Naive thymus-derived CD4-positive, alpha-beta T cell (primary cell): ENCODE data around the gene LPO. TPM values are rescaled to one million over a fixed set of nuclear protein-coding genes. Genes with fewer than 3 reads are reported as not detected.

Experiments used
- ATAC-seq: fragments of 150-1000 bp; cut with Tn5 transposase; 2 replicates; pipeline ENCODE4 v1.10.0; 2021; ENCODE audit warnings: mild to moderate bottlenecking, moderate library complexity
- CTCF ChIA-PET: fragments of 350-600 bp; sonication (Branson Sonifier 250); formaldehyde crosslinking; loops from one replicate; lab custom pipeline; 2021; ENCODE audit warnings: antibody characterized with exemption; lab: Charles Lee
- POLR2A ChIA-PET: fragments of 350-600 bp; sonication (Branson Sonifier 250); formaldehyde crosslinking; loops from one replicate; lab custom pipeline; 2021; ENCODE audit warnings: antibody characterized with exemption, inconsistent platforms; lab: Charles Lee
- DNase-seq, 9 donors: peaks; one replicate each; pipeline versions ENCODE4 v3.0.0 to v3.0.0-alpha.2; 2020 to 2022; ENCODE audit warnings: mixed read lengths in 1 of 9
- H3K27ac ChIP-seq: one replicate; pipeline ENCODE4 v1.7.0; 2013; ENCODE audit warnings: mild to moderate bottlenecking, low read depth, low read length, moderate library complexity
- H3K27me3 ChIP-seq, 2 donors: one replicate each; pipeline ENCODE4 v1.7.0; 2013; ENCODE audit warnings: low read length in 2 of 2, mild to moderate bottlenecking in 2 of 2, moderate library complexity in 2 of 2; ENCODE audit not compliant: control insufficient read depth in 2 of 2, insufficient read depth in 2 of 2
- H3K36me3 ChIP-seq, 3 experiments: 1 replicate in 2 of 3; 2 replicates in 1 of 3; pipeline ENCODE4 v1.7.0; 2013; ENCODE audit warnings: low read length in 3 of 3, mild to moderate bottlenecking in 3 of 3, moderate library complexity in 1 of 3; ENCODE audit not compliant: insufficient read depth in 3 of 3, control insufficient read depth in 2 of 3
- H3K4me1 ChIP-seq, 2 donors: one replicate each; pipeline ENCODE4 v1.7.0; 2013; ENCODE audit warnings: low read length in 2 of 2, mild to moderate bottlenecking in 2 of 2, moderate library complexity in 1 of 2; ENCODE audit not compliant: control insufficient read depth in 2 of 2, insufficient read depth in 2 of 2
- H3K4me3 ChIP-seq: 2 replicates; pipeline ENCODE4 v1.7.0; 2013; ENCODE audit warnings: mild to moderate bottlenecking, low read length
- H3K9me3 ChIP-seq, 3 experiments: 1 replicate in 2 of 3; 2 replicates in 1 of 3; pipeline ENCODE4 v1.7.0; 2013; ENCODE audit warnings: low read length in 3 of 3; ENCODE audit not compliant: control insufficient read depth in 2 of 3
- H3K27ac Mint-ChIP-seq, 9 donors: one replicate each; pipeline ENCODE4 v1.8.0; 2020 to 2022; ENCODE audit warnings: mixed read lengths in 9 of 9, mild to moderate bottlenecking in 8 of 9, moderate library complexity in 5 of 9, inconsistent platforms in 2 of 9
- H3K27me3 Mint-ChIP-seq, 5 donors: one replicate each; pipeline ENCODE4 v1.8.0; 2021 to 2022; ENCODE audit warnings: mixed read lengths in 5 of 5, mild to moderate bottlenecking in 1 of 5
- H3K36me3 Mint-ChIP-seq, 5 donors: one replicate each; pipeline ENCODE4 v1.8.0; 2020 to 2022; ENCODE audit warnings: mixed read lengths in 5 of 5, mild to moderate bottlenecking in 3 of 5, inconsistent platforms in 1 of 5
- H3K4me1 Mint-ChIP-seq, 7 donors: one replicate each; pipeline ENCODE4 v1.8.0; 2020 to 2022; ENCODE audit warnings: mixed read lengths in 7 of 7, mild to moderate bottlenecking in 3 of 7, inconsistent platforms in 1 of 7
- H3K4me3 Mint-ChIP-seq, 10 donors: one replicate each; pipeline ENCODE4 v1.8.0; 2020 to 2022; ENCODE audit warnings: mild to moderate bottlenecking in 10 of 10, mixed read lengths in 10 of 10, moderate library complexity in 6 of 10, inconsistent platforms in 2 of 10
- H3K9me3 Mint-ChIP-seq, 11 donors: one replicate each; pipeline ENCODE4 v1.8.0; 2020 to 2022; ENCODE audit warnings: mixed read lengths in 11 of 11, mild to moderate bottlenecking in 4 of 11, inconsistent platforms in 1 of 11, moderate library complexity in 1 of 11
- intact Hi-C, 2 donors: fragments of 100-400 bp; cut with micrococcal nuclease; formaldehyde crosslinking; loops; one replicate each; pipeline ENCODE4 v1.15.1; 2023
- polyA plus RNA-seq, 2 donors: library from polyadenylated mRNA; unstranded; fragments of 300-500 nt; fragmentation: Illumina TruSeq; gene quantifications; one replicate each; pipeline ENCODE4 v1.2.3, GENCODE V29; 2021
- total RNA-seq, 6 experiments: library from RNA in 5 of 6; stranded (reverse) in 5 of 6; gene quantifications; 1 replicate in 5 of 6; 2 replicates in 1 of 6; pipeline ENCODE4 v1.2.3 and lab custom pipeline; 2021 to 2026

The LPO gene
- total and polyA plus RNA-seq, 7 experiments from 2014 or later, result 0.13 to 0.15 TPM; not detected in 5

DNA sequence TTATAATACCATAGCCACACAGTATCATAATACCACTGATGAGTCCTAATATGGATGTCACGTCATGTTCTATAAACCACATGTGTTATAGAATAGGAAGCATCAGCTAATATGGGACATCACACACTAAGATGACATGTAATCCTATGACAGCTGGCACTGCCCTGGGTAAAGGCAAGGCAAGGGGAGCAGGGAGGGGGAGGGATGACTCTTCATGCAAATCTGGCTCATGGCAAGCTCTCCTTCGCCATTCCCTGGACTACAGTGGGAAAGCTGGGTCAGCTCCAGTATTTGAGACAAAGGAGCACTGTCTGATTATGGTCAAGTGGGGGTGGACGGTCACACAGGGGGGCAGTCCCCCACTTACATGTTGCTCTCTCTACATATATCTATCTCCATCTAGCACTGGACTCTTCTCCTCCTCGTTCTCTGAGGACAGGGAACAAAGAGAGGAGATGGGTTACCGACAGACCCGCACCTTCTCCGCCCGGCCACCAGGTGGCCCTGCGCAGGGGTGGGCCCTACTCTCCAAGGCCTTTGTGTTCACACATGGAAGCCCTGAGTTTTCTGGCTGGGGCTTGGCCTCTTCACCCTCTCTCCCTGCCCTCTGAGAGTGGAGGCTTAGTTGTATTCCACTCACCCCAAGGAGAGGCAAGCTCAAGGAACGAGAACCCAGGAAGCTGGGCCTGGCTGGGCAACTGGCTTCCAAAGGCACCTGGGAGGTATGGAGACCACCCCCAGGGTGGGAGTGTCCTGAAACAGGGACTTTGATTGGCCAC is 65.8 kb downstream of the LPO start:
- Histone ChIP-seq H3K36me3 (peaks cover 0 to 2% (median 0%) of the 10 kb centered on the region in 3 experiments), H3K4me3 (no peak overlapping the region), H3K27ac (no peak overlapping the region), H3K4me1 (peaks cover 0 to 6% of the 10 kb centered on the region in 2 donors), H3K9me3 (no peaks in the 10 kb centered on the region), H3K27me3 (no peaks in the 10 kb centered on the region)
- DNase-seq, result peak in 8 of 9 donors; percentile 32 to 63 (median 53)
- Mint-ChIP-seq H3K36me3 (peaks cover 0 to 6% (median 0%) of the 10 kb centered on the region in 5 donors), H3K4me3 (peak overlapping the region in 1 of 10 donors; percentile 38), H3K4me1 (peaks cover 0 to 7% (median 4%) of the 10 kb centered on the region in 7 donors), H3K27me3 (peaks cover 0 to 5% (median 0%) of the 10 kb centered on the region in 5 donors), H3K27ac (peak overlapping the region in 1 of 9 donors; percentile 46), H3K9me3 (peaks cover 0 to 2% (median 0%) of the 10 kb centered on the region in 11 donors)
- ChIA-PET CTCF (interaction anchor here (0.6 to 3.0 kb wide), 9 partner anchors 13 to 261 kb away, joined by 3 to 16 read pairs (median 4); partner anchors contain the start of genes MTMR4, RNF43 and SUPT4H1), POLR2A (interaction anchor here (0.6 to 2.9 kb wide), 3 partner anchors 13 to 40 kb away, joined by 3 to 19 read pairs (median 5); no protein-coding TSS in a partner anchor)
- peak; percentile 89 for ATAC-seq
- intact Hi-C loops, result loop anchor here (1.0 to 5.0 kb wide), 5 partner anchors 41 to 701 kb away; partner anchors contain the start of genes RNF43 (in 1 of the 2) and SUPT4H1 (in 1 of the 2)

DNA sequence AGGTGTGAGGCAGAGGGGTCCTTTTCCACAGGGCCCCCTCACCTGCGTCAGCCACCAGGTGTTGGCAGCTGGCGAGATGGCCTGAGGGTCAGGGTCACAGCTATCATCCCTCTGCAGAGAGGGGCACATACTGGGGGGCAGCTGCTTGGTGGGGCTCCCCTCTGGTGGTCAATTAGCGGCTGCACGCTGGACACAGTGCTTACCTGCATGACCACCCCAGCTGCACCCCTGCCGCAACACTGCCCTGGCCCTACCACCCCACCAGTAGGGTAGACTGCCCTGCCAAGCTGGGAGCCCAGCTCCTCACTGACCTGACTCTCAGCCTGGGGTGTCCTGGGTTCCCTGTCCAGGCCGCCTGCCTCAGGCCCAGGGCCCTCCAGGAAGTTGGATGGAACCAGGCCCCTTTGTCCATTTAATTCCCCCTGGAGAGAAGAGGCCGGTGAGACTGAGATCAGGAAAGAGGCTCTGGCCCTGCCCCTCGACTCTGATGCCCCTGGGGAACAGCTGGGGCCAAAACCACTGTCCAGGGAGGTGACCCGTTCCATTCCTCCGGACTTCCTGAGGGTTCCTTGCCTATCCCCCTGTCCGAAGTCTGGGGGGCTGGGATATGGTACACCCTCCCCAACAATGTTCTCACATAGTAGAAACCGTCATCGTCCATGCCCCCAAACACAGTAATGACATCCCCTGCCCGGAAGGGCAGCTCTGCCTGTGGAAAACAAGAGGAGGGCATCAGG is 66.5 kb downstream of the LPO start:
- H3K27ac ChIP-seq, result no peak overlapping the region
- ChIA-PET POLR2A (interaction anchor here (1.6 to 2.9 kb wide), 2 partner anchors 12 to 39 kb away, joined by 5 to 19 read pairs; no protein-coding TSS in a partner anchor), CTCF (interaction anchor here (0.6 to 3.0 kb wide), 6 partner anchors 12 to 261 kb away, joined by 3 to 16 read pairs (median 6); partner anchors contain the start of gene RNF43)
- ATAC-seq (no peak), DNase-seq (no peak)
- Mint-ChIP-seq H3K9me3 (peaks cover 0 to under 1% (median 0%) of the 10 kb centered on the region in 11 donors), H3K4me1 (peaks cover 0 to 8% (median 4%) of the 10 kb centered on the region in 7 donors), H3K36me3 (peaks cover 0 to 7% (median 0%) of the 10 kb centered on the region in 5 donors), H3K27me3 (peaks cover 0 to 1% (median 0%) of the 10 kb centered on the region in 5 donors), H3K4me3 (no peak overlapping the region), H3K27ac (no peak overlapping the region)
- intact Hi-C loops, result loop anchor here (1.0 to 5.0 kb wide), 5 partner anchors 40 to 700 kb away; partner anchors contain the start of genes RNF43 (in 1 of the 2) and SUPT4H1 (in 1 of the 2)
- no peaks in the 10 kb centered on the region for H3K27me3 ChIP-seq
- H3K4me3 ChIP-seq, result no peak overlapping the region
- peaks cover 0 to 3% (median 0%) of the 10 kb centered on the region in 3 experiments for H3K36me3 ChIP-seq
- no peaks in the 10 kb centered on the region for H3K9me3 ChIP-seq
- H3K4me1 ChIP-seq, result peaks cover 0 to 6% of the 10 kb centered on the region in 2 donors

DNA sequence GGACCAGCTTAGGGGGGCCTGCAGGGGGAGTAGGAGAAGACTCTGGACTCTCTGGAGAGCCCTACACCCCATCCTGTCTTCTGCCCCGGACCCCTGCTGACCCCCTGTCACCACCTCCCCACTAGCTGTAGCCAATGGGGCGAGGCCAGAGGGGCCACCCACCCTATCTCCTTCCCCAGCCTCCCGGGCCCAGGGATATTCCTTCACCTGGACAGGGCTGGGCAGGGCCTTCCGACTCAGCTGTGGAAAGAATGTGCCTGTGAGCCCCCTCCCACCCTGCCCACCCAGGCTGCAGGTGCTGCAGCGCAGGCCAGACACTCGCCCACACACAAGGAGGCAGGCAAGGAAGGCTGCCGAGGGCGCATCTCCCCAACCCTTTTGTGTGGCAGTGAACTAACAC is 67.2 kb downstream of the LPO start:
- no peak overlapping the region for H3K4me3 Mint-ChIP-seq
- no peak for DNase-seq

DNA sequence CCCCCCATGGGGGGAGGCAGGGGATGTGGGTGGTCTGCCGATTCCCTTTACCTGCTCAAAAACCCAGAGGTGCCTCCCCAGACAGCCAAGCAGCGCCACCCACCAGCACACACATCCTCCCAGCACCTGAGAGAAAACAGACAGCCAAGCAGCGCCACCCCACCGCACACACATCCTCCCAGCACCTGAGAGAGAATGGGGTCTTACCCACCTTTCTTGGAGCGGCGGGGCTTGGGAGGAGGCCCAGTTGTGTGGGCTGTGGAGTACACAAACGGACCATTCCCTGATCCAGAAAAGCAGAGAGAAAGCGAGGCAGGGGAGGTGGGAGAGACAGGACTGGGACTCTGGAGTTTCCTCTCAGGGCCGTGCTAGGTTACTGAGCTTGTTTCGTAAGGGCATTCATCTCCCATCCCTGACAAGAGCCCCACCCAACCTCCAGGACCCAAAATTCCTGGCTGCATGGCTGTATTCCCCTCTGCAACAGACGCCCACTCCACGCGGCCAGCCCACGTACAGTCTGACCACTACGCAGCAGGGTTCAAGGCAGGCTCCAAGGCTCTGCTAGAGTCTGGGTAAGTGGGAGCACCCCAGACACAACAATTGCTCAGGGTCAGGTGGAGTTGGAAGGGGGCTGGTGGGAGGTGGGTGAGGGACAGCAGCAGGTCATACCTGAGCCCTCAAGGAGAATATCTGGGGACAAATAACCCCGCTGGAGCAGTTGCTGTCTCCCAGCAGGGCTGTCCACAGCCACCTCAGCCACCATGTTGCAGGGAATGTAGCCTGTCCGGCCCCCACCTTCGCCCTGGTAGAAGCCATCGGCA is 68.0 kb downstream of the LPO start:
- H3K27ac ChIP-seq, result no peak overlapping the region
- ATAC-seq (no peak), DNase-seq (no peak)
- peaks cover 0 to 7% (median 4%) of the 10 kb centered on the region in 7 donors for H3K4me1 Mint-ChIP-seq
- peaks cover 0 to 3% (median 0%) of the 10 kb centered on the region in 3 experiments for H3K36me3 ChIP-seq
- no peak overlapping the region for H3K4me3 Mint-ChIP-seq
- H3K27ac Mint-ChIP-seq, result peak overlapping the region in 2 of 9 donors; percentile 56 to 60
- no peaks in the 10 kb centered on the region for H3K9me3 Mint-ChIP-seq
- H3K4me1 ChIP-seq, result peaks cover 0 to 6% of the 10 kb centered on the region in 2 donors
- no peaks in the 10 kb centered on the region for H3K27me3 Mint-ChIP-seq
- no peaks in the 10 kb centered on the region for H3K27me3 ChIP-seq
- no peak overlapping the region for H3K4me3 ChIP-seq
- H3K9me3 ChIP-seq, result no peaks in the 10 kb centered on the region
- peaks cover 0 to 7% (median 0%) of the 10 kb centered on the region in 5 donors for H3K36me3 Mint-ChIP-seq
- CTCF ChIA-PET, result interaction anchor here (0.7 to 3.0 kb wide), 3 partner anchors 11 to 114 kb away, joined by 4 to 16 read pairs (median 5); partner anchors contain the start of gene SUPT4H1
- POLR2A ChIA-PET, result interaction anchor here (0.6 to 2.9 kb wide), 2 partner anchors 38 to 181 kb away, joined by 3 to 19 read pairs; no protein-coding TSS in a partner anchor
- intact Hi-C loops, result no loop called here

More for the DNA sequence above, 67.2 kb downstream of the LPO start:
- no peak overlapping the region for H3K27ac Mint-ChIP-seq
- CTCF ChIA-PET, result interaction anchor here (0.7 to 3.0 kb wide), 5 partner anchors 11 to 114 kb away, joined by 4 to 16 read pairs (median 8); partner anchors contain the start of genes RNF43 and SUPT4H1
- peaks cover 0 to 7% (median 4%) of the 10 kb centered on the region in 7 donors for H3K4me1 Mint-ChIP-seq
- intact Hi-C loops, result no loop called here
- H3K36me3 Mint-ChIP-seq, result peaks cover 0 to 7% (median 0%) of the 10 kb centered on the region in 5 donors
- ATAC-seq, result no peak
- H3K4me3 ChIP-seq, result no peak overlapping the region
- H3K9me3 Mint-ChIP-seq, result no peaks in the 10 kb centered on the region
- H3K9me3 ChIP-seq, result no peaks in the 10 kb centered on the region
- H3K27ac ChIP-seq, result no peak overlapping the region
- H3K4me1 ChIP-seq, result peaks cover 0 to 6% of the 10 kb centered on the region in 2 donors
- H3K27me3 Mint-ChIP-seq, result no peaks in the 10 kb centered on the region
- POLR2A ChIA-PET, result interaction anchor here (0.6 to 2.9 kb wide), 3 partner anchors 12 to 182 kb away, joined by 3 to 19 read pairs (median 5); no protein-coding TSS in a partner anchor
- peaks cover 0 to 3% (median 0%) of the 10 kb centered on the region in 3 experiments for H3K36me3 ChIP-seq
- no peaks in the 10 kb centered on the region for H3K27me3 ChIP-seq

DNA sequence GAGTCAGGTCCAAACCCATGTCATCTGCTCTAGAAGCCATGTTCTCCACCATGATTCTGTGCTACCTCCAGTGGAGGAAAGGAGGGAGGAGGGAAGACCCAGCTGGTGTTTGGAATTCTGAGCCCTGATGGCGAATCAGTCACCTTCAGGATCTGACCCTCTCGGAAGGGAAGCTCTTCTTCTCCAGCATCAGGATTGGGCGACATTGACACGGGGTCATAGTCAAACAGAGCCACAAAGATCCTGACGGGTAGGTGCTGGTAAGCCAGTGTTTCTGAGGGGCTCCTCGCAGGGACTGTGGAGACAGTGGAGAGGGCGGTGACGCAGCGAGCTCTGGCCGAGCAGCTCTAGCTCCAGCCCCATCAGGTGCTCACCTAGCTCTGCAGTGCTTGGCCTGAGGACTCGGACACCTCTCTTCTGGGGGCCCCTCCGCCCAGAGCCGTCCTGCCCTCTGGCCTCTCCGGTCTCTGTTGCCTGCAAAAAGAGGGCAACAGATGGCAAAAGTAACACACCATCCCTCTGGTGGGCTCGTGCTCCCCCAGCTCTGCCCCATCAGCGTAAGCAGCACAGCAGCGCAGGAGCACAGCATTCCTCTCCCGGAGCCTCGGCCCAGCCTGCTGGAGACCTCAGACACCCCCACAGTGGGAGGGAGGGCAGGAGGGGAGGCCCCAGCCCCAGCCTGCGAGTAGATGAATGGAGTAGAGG is 69.2 kb downstream of the LPO start:
- H3K9me3 Mint-ChIP-seq, result no peaks in the 10 kb centered on the region
- ATAC-seq (no peak), DNase-seq (no peak)
- Histone ChIP-seq H3K27me3 (no peaks in the 10 kb centered on the region), H3K9me3 (no peaks in the 10 kb centered on the region), H3K4me1 (peaks cover 0 to 6% of the 10 kb centered on the region in 2 donors), H3K4me3 (no peak overlapping the region), H3K27ac (no peak overlapping the region), H3K36me3 (peaks cover 0 to 3% (median 0%) of the 10 kb centered on the region in 3 experiments)
- intact Hi-C loops, result no loop called here
- no peak overlapping the region for H3K4me3 Mint-ChIP-seq
- H3K27ac Mint-ChIP-seq, result peak overlapping the region in 2 of 9 donors; percentile 56 to 80
- ChIA-PET CTCF (interaction anchor here (0.6 to 1.5 kb wide), 3 partner anchors 10 to 150 kb away, joined by 3 to 4 read pairs (median 3); no protein-coding TSS in a partner anchor), POLR2A (interaction anchor here (1.4 kb wide), 1 partner anchor 37 kb away, joined by 5 read pairs; no protein-coding TSS in a partner anchor)
- H3K4me1 Mint-ChIP-seq, result peaks cover 0 to 7% (median 4%) of the 10 kb centered on the region in 7 donors
- H3K36me3 Mint-ChIP-seq, result peaks cover 0 to 8% (median 0%) of the 10 kb centered on the region in 5 donors
- H3K27me3 Mint-ChIP-seq, result no peaks in the 10 kb centered on the region
